Panc1 (cell line): ENCODE data around the gene ZNF185. TPM values are rescaled to one million over a fixed set of nuclear protein-coding genes. Genes with fewer than 3 reads are reported as not detected.
"Not testable (repeated sequence)": the region's sequence is repeated elsewhere in the genome, so short reads cannot be mapped to it uniquely, and the experiment has no call there.

Experiments used
- ATAC-seq: fragments of 200-7000 bp; cut with Tn5 transposase; 2 replicates; pipeline ENCODE4 v1.9.1; 2020; ENCODE audit warnings: mild to moderate bottlenecking, moderate library complexity
- BruUV-seq: library from RNA; stranded (reverse); fragments of 400-500 nt; replicated peaks from 2 replicates; lab custom pipeline; 2021; lab: Mats Ljungman, UMichigan
- CTCF ChIA-PET: fragments of 300-600 bp; sonication (Branson Sonifier 250); formaldehyde crosslinking; loops from one replicate; lab custom pipeline; 2022; ENCODE audit warnings: antibody characterized with exemption; lab: Charles Lee
- POLR2A ChIA-PET: fragments of 300-600 bp; sonication (Branson Sonifier 250); formaldehyde crosslinking; loops from one replicate; lab custom pipeline; 2022; ENCODE audit warnings: antibody characterized with exemption; lab: Charles Lee
- DNase-seq: peaks from one replicate; pipeline ENCODE4 v3.0.0-alpha.2; 2010; ENCODE audit warnings: low read depth, low spot score
- H3K27ac ChIP-seq: 2 replicates; pipeline ENCODE4 v1.5.1; 2011; ENCODE audit warnings: mild to moderate bottlenecking, low read length, inconsistent platforms
- H3K27me3 ChIP-seq: fragments of 200-500 bp; sonication (Bioruptor generic); 2 replicates; pipeline ENCODE4 v1.6.0; 2014; ENCODE audit warnings: low read length, inconsistent platforms; ENCODE audit not compliant: control insufficient read depth, insufficient read depth
- H3K36me3 ChIP-seq: fragments of 200-500 bp; sonication (Bioruptor generic); 2 replicates; pipeline ENCODE4 v1.5.1; 2014; ENCODE audit warnings: inconsistent platforms, mild to moderate bottlenecking, low read length, moderate library complexity; ENCODE audit not compliant: control insufficient read depth, insufficient read depth
- H3K4me1 ChIP-seq: 2 replicates; pipeline ENCODE4 v1.5.1; 2011; ENCODE audit warnings: inconsistent platforms, mild to moderate bottlenecking, low read length, moderate library complexity; ENCODE audit not compliant: control insufficient read depth, insufficient read depth
- H3K4me3 ChIP-seq, 2 experiments: 2 replicates each; pipeline ENCODE4 v1.5.1; 2011 to 2012; ENCODE audit warnings: low read depth in 2 of 2, low read length in 2 of 2, mild to moderate bottlenecking in 2 of 2, inconsistent platforms in 1 of 2, moderate library complexity in 1 of 2
- H3K9me3 ChIP-seq: fragments of 200-500 bp; sonication (Bioruptor generic); 2 replicates; pipeline ENCODE4 v1.5.1; 2014; ENCODE audit warnings: low read depth, mild to moderate bottlenecking, inconsistent platforms, low read length, moderate library complexity; ENCODE audit not compliant: control insufficient read depth, insufficient read depth
- POLR2AphosphoS5 ChIP-seq: IDR thresholded peaks from 2 replicates; pipeline ENCODE4 v1.6.1; 2012; ENCODE audit warnings: mild to moderate bottlenecking, low read depth, low read length, moderate library complexity
- SIN3A ChIP-seq: IDR thresholded peaks from 2 replicates; pipeline ENCODE4 v1.6.1; 2012; ENCODE audit warnings: low read depth, mild to moderate bottlenecking, low read length, moderate library complexity, borderline replicate concordance; ENCODE audit not compliant: insufficient read depth
- TCF7L2 ChIP-seq: IDR thresholded peaks from 2 replicates; pipeline ENCODE4 v1.6.1; 2011; ENCODE audit warnings: mild to moderate bottlenecking, low read depth, low read length, inconsistent platforms
- in situ Hi-C: cut with HindIII; loops from 2 replicates; pipeline ENCODE4 v1.10.0; 2016; ENCODE audit warnings: low sequenced_read_pairs, low pct_unique_long_range_greater_than_20kb
- intact Hi-C: fragments of 100-400 bp; cut with micrococcal nuclease; formaldehyde crosslinking; loops from one replicate; pipeline ENCODE4 v1.10.0; 2022; ENCODE audit not compliant: unreplicated experiment
- total RNA-seq: library from RNA; stranded (reverse); gene quantifications from one replicate; pipeline ENCODE4 v1.2.1, GENCODE V29; 2021; ENCODE audit not compliant: unreplicated experiment
- TF ChIP-seq, protein P1 (sequence below): fragments of 450-650 bp; IDR thresholded peaks from 2 replicates; pipeline ENCODE4 v1.5.1; 2017; ENCODE audit warnings: mild to moderate bottlenecking
- TF ChIP-seq, protein P2 (sequence below), 2 experiments: IDR thresholded peaks; 2 replicates each; pipeline ENCODE4 v1.6.1; 2011 to 2012; ENCODE audit warnings: low read depth in 2 of 2, control low read depth in 1 of 2, low read length in 1 of 2, mild to moderate bottlenecking in 1 of 2, moderate library complexity in 1 of 2; ENCODE audit not compliant: insufficient read depth in 1 of 2

The ZNF185 gene
- total RNA-seq, 1 experiment from 2014 or later = 5.4 TPM

DNA sequence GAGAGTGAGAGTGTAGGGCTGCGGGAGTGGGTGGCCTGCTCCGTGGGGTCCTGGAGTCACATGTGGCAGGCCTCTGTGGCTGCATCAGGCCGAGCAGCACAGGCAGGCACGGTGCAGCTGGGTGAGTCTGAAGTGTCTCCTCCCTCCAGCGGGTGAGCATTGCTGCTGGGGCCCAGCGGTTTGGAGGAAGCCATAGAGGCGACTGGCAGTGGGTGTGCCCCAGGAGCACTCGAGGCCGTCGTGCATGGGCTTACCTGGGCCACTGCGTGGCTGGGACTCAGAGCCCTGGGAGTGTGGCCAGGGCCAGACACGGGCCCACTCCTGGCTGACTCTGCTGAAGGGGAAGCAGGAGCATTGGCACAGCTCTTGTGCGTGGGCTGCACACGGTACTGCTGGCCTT, 10.6 kb downstream of the ZNF185 start:
- no peak overlapping the region for H3K27ac ChIP-seq
- ATAC-seq (no peak), DNase-seq (no peak)
- H3K4me3 ChIP-seq = no peak overlapping the region
- no peaks in the 10 kb centered on the region for H3K27me3 ChIP-seq
- ChIA-PET CTCF (no interaction called here), POLR2A (no interaction called here)
- in situ Hi-C loops (no loop called here), intact Hi-C loops (no loop called here)
- peaks cover 3% of the 10 kb centered on the region; the same call in 1 of the 2 replicates for H3K4me1 ChIP-seq
- BruUV-seq = no TSS peak
- TF ChIP-seq TCF7L2 (no peak), SIN3A (no peak), POLR2AphosphoS5 (no peak)
- TF ChIP-seq, protein P1, sequence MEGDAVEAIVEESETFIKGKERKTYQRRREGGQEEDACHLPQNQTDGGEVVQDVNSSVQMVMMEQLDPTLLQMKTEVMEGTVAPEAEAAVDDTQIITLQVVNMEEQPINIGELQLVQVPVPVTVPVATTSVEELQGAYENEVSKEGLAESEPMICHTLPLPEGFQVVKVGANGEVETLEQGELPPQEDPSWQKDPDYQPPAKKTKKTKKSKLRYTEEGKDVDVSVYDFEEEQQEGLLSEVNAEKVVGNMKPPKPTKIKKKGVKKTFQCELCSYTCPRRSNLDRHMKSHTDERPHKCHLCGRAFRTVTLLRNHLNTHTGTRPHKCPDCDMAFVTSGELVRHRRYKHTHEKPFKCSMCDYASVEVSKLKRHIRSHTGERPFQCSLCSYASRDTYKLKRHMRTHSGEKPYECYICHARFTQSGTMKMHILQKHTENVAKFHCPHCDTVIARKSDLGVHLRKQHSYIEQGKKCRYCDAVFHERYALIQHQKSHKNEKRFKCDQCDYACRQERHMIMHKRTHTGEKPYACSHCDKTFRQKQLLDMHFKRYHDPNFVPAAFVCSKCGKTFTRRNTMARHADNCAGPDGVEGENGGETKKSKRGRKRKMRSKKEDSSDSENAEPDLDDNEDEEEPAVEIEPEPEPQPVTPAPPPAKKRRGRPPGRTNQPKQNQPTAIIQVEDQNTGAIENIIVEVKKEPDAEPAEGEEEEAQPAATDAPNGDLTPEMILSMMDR = no peak
- TF ChIP-seq, protein P2, sequence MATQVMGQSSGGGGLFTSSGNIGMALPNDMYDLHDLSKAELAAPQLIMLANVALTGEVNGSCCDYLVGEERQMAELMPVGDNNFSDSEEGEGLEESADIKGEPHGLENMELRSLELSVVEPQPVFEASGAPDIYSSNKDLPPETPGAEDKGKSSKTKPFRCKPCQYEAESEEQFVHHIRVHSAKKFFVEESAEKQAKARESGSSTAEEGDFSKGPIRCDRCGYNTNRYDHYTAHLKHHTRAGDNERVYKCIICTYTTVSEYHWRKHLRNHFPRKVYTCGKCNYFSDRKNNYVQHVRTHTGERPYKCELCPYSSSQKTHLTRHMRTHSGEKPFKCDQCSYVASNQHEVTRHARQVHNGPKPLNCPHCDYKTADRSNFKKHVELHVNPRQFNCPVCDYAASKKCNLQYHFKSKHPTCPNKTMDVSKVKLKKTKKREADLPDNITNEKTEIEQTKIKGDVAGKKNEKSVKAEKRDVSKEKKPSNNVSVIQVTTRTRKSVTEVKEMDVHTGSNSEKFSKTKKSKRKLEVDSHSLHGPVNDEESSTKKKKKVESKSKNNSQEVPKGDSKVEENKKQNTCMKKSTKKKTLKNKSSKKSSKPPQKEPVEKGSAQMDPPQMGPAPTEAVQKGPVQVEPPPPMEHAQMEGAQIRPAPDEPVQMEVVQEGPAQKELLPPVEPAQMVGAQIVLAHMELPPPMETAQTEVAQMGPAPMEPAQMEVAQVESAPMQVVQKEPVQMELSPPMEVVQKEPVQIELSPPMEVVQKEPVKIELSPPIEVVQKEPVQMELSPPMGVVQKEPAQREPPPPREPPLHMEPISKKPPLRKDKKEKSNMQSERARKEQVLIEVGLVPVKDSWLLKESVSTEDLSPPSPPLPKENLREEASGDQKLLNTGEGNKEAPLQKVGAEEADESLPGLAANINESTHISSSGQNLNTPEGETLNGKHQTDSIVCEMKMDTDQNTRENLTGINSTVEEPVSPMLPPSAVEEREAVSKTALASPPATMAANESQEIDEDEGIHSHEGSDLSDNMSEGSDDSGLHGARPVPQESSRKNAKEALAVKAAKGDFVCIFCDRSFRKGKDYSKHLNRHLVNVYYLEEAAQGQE (IDR thresholded peaks at IDR 0.05; ENCODE audit: insufficient read depth in 1 of 2, low read depth in 2 of 2, low read length in 1 of 2) = no peak
- no peaks in the 10 kb centered on the region for H3K9me3 ChIP-seq
- no peaks in the 10 kb centered on the region for H3K36me3 ChIP-seq

DNA sequence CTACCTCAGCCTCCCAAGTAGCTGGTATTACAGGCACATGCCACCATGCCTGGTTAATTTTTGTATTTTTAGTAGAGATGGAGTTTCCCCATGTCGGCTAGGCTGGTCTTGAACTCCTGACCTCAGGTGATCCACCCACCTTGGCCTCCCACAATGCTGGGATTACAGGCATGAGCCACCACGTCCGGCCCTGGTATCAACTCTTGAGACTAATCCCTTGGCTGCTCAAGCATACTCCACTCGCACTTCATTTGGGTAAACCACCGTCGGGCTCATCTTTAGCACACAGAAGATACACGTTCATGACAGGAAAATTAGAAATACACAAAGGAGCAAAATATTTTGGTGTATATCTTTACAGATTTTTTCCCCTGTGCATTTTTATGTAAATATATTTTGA, 12.2 kb downstream of the ZNF185 start:
- POLR2A ChIA-PET = not testable (repeated sequence)

DNA sequence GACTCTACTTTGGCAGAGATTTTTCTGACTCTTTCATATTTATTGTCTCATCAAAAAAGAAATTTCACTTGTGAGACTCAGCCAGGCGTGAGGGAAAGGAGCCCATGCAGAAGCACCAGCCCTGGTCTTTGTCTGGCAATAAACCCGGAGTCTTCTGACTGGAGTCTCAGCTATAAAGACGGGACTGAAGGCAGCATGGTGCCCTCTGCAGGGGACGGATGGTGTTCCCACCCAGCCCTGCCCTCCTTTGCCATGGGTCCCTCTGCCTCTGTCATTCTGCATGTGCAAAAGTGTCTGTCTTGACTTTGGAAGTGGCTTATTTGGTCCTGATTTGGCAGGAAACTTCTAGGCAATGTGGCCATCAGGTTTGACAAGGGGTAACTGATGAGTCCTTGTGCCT, 14.2 kb downstream of the ZNF185 start:
- ChIA-PET CTCF (no interaction called here), POLR2A (no interaction called here)
- BruUV-seq = no TSS peak
- DNase-seq (no peak), ATAC-seq (no peak)
- no peak overlapping the region for H3K4me3 ChIP-seq
- H3K36me3 ChIP-seq = no peaks in the 10 kb centered on the region
- no peaks in the 10 kb centered on the region for H3K27me3 ChIP-seq
- in situ Hi-C loops = no loop called here
- H3K9me3 ChIP-seq = no peaks in the 10 kb centered on the region
- TF ChIP-seq, protein P2 (IDR thresholded peaks at IDR 0.05; ENCODE audit: insufficient read depth in 1 of 2, low read depth in 2 of 2, low read length in 1 of 2) = no peak
- TF ChIP-seq POLR2AphosphoS5 (no peak), TCF7L2 (no peak), SIN3A (no peak)
- TF ChIP-seq, protein P1 = no peak
- intact Hi-C loops = no loop called here
- H3K4me1 ChIP-seq = peaks cover 9% of the 10 kb centered on the region
- H3K27ac ChIP-seq = no peak overlapping the region

More for the DNA sequence above, 12.2 kb downstream of the ZNF185 start:
- H3K27ac ChIP-seq, H3K9me3 ChIP-seq, in situ Hi-C loops, BruUV-seq, H3K4me3 ChIP-seq, H3K36me3 ChIP-seq, DNase-seq, intact Hi-C loops, H3K27me3 ChIP-seq, H3K4me1 ChIP-seq, ATAC-seq: not testable (repeated sequence)
- CTCF ChIA-PET = interaction anchor here (0.6 to 0.7 kb wide), 2 partner anchors 69 to 566 kb away, joined by 5 to 9 read pairs; no protein-coding TSS in a partner anchor
